ENCODE measurements around the gene PRDM16. TPM values are rescaled to one million over a fixed set of nuclear protein-coding genes. Genes with fewer than 3 reads are reported as not detected.

Gene PRDM16
- total and polyA plus RNA-seq, 2 of the 13 experiments (the other 11 are each of a cell fraction or from before 2014, with no cell fraction given), result 0.15 to 0.81 TPM

DNA sequence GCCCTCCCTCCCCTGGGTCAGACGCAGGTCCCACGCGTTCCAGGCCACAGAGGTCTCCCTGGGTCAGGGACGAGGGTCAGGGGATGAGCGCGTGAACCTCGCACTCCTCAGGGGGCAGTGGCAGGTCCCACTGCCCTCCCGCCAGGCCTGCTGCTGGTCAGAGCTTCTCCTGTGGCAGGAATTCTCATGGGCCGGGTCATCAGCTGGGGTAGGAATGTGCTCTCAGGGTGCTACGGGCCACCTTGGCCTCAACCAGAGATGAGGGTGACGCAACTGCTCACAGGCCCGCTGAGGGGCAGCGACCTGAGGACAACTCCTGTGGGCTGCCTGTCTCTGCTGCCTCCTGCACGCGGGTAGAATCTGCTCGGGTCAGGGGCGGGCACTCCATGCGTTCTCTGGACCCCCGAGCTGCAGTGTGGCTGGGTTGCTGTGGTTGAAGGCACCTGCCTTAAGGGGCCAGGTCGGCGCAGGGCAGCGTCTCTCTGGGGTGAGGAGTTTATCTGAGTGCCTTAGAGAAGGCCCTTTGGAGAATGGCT, 128.8 kb downstream of the PRDM16 start (continued):
- TF ChIP-seq, protein P1, sequence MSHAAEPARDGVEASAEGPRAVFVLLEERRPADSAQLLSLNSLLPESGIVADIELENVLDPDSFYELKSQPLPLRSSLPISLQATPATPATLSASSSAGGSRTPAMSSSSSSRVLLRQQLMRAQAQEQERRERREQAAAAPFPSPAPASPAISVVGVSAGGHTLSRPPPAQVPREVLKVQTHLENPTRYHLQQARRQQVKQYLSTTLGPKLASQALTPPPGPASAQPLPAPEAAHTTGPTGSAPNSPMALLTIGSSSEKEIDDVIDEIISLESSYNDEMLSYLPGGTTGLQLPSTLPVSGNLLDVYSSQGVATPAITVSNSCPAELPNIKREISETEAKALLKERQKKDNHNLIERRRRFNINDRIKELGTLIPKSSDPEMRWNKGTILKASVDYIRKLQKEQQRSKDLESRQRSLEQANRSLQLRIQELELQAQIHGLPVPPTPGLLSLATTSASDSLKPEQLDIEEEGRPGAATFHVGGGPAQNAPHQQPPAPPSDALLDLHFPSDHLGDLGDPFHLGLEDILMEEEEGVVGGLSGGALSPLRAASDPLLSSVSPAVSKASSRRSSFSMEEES (CRISPR knock-in tag; IDR thresholded peaks at IDR 0.05), result no peak
- no peak for TF ChIP-seq MTF1 (CRISPR knock-in tag; IDR thresholded peaks at IDR 0.05)
- no peak for TF ChIP-seq ZNF484 (CRISPR knock-in tag; IDR thresholded peaks at IDR 0.05; ENCODE audit: borderline replicate concordance, low read depth)
- TF ChIP-seq ZNF253 (CRISPR knock-in tag; IDR thresholded peaks at IDR 0.05; ENCODE audit: borderline replicate concordance), result no peak
- TF ChIP-seq GATAD2A (CRISPR knock-in tag; IDR thresholded peaks at IDR 0.05), result peak; percentile 61; the same call in 1 of the 2 replicates
- no peak for TF ChIP-seq ZNF460 (CRISPR knock-in tag; IDR thresholded peaks at IDR 0.05; ENCODE audit: borderline replicate concordance)
- no peak for TF ChIP-seq NPAS2 (CRISPR knock-in tag; IDR thresholded peaks at IDR 0.05; ENCODE audit: borderline replicate concordance)
- no peak for TF ChIP-seq FOSL2 (CRISPR knock-in tag; IDR thresholded peaks at IDR 0.05)
- peak; percentile 84 for TF ChIP-seq PHF21A (CRISPR knock-in tag; IDR thresholded peaks at IDR 0.05)
- TF ChIP-seq, protein P2, sequence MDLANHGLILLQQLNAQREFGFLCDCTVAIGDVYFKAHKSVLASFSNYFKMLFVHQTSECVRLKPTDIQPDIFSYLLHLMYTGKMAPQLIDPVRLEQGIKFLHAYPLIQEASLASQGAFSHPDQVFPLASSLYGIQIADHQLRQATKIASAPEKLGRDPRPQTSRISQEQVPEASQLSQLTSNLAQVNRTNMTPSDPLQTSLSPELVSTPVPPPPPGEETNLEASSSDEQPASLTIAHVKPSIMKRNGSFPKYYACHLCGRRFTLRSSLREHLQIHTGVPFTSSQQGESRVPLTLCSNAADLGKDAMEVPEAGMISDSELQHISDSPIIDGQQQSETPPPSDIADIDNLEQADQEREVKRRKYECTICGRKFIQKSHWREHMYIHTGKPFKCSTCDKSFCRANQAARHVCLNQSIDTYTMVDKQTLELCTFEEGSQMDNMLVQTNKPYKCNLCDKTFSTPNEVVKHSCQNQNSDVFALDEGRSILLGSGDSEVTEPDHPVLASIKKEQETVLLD (CRISPR knock-in tag; IDR thresholded peaks at IDR 0.05; ENCODE audit: low read depth), result no peak
- no peak for TF ChIP-seq ZNF501 (CRISPR knock-in tag; IDR thresholded peaks at IDR 0.05)
- TF ChIP-seq ZNF605 (CRISPR knock-in tag; IDR thresholded peaks at IDR 0.05), result no peak
- no peak for TF ChIP-seq ZNF180 (CRISPR knock-in tag; IDR thresholded peaks at IDR 0.05; ENCODE audit: borderline replicate concordance, low read depth)
- TF ChIP-seq, protein P3, sequence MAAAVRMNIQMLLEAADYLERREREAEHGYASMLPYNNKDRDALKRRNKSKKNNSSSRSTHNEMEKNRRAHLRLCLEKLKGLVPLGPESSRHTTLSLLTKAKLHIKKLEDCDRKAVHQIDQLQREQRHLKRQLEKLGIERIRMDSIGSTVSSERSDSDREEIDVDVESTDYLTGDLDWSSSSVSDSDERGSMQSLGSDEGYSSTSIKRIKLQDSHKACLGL (CRISPR knock-in tag; IDR thresholded peaks at IDR 0.05), result no peak
- no peak for TF ChIP-seq ARNTL (CRISPR knock-in tag; IDR thresholded peaks at IDR 0.05)
- TF ChIP-seq ETV5 (CRISPR knock-in tag; IDR thresholded peaks at IDR 0.05; ENCODE audit: borderline replicate concordance), result 0 out of 2 replicates have a peak, but pooled peaks have one; percentile 15
- TF ChIP-seq AGO2 (optimal IDR thresholded peaks at IDR 0.05; ENCODE audit: low read depth, low read length), result no peak
- TF ChIP-seq, protein P4, sequence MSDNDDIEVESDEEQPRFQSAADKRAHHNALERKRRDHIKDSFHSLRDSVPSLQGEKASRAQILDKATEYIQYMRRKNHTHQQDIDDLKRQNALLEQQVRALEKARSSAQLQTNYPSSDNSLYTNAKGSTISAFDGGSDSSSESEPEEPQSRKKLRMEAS (IDR thresholded peaks at IDR 0.05), result peak; percentile 68
- TF ChIP-seq HNF4A (CRISPR knock-in tag; IDR thresholded peaks at IDR 0.05), result peak; percentile 68
- TF ChIP-seq ZNF781 (CRISPR knock-in tag; IDR thresholded peaks at IDR 0.05; ENCODE audit: borderline replicate concordance, not compliant biosample characterization), result no peak
- no peak for TF ChIP-seq MTA3 (CRISPR knock-in tag; IDR thresholded peaks at IDR 0.05)
- TF ChIP-seq ZNF256 (CRISPR knock-in tag; conservative IDR thresholded peaks at IDR 0.05), result no peak
- peak; percentile 39; the same call in 1 of the 2 replicates for TF ChIP-seq ZNF788 (CRISPR knock-in tag; IDR thresholded peaks at IDR 0.05; ENCODE audit: borderline replicate concordance)
- no peak for TF ChIP-seq NFKBIZ (CRISPR knock-in tag; IDR thresholded peaks at IDR 0.05)
- TF ChIP-seq, protein P5, sequence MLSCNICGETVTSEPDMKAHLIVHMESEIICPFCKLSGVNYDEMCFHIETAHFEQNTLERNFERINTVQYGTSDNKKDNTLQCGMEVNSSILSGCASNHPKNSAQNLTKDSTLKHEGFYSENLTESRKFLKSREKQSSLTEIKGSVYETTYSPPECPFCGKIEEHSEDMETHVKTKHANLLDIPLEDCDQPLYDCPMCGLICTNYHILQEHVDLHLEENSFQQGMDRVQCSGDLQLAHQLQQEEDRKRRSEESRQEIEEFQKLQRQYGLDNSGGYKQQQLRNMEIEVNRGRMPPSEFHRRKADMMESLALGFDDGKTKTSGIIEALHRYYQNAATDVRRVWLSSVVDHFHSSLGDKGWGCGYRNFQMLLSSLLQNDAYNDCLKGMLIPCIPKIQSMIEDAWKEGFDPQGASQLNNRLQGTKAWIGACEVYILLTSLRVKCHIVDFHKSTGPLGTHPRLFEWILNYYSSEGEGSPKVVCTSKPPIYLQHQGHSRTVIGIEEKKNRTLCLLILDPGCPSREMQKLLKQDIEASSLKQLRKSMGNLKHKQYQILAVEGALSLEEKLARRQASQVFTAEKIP (CRISPR knock-in tag; IDR thresholded peaks at IDR 0.05; ENCODE audit: borderline replicate concordance), result no peak
- no peak for TF ChIP-seq SRY (CRISPR knock-in tag; IDR thresholded peaks at IDR 0.05)
- no peak for TF ChIP-seq SIN3A (IDR thresholded peaks at IDR 0.05; ENCODE audit: borderline replicate concordance, low read depth, low read length)
